HFFc6 (cell line): ENCODE results near the gene IDH1. TPM values are rescaled to one million over a fixed set of nuclear protein-coding genes. Genes with fewer than 3 reads are reported as not detected.
A peak's percentile ranks its signal among the peaks of the same experiment; 100 is the strongest.
"Not testable (repeated sequence)": the region's sequence is repeated elsewhere in the genome, so short reads cannot be mapped to it uniquely, and the experiment has no call there.

Source experiments
- DNase-seq: peaks from one replicate; pipeline ENCODE4 v3.0.0-alpha.2; 2018
- H3K27ac Mint-ChIP-seq: 2 replicates; pipeline ENCODE4 v1.8.0; 2020; ENCODE audit warnings: mild to moderate bottlenecking, mixed read lengths
- H3K27me3 Mint-ChIP-seq: 2 replicates; pipeline ENCODE4 v1.8.0; 2021; ENCODE audit warnings: mild to moderate bottlenecking, moderate library complexity, mixed read lengths; ENCODE audit not compliant: insufficient read depth
- H3K36me3 Mint-ChIP-seq: 2 replicates; pipeline ENCODE4 v1.8.0; 2021; ENCODE audit warnings: low read depth, mixed read lengths
- H3K4me1 Mint-ChIP-seq: 2 replicates; pipeline ENCODE4 v1.8.0; 2020; ENCODE audit warnings: low read depth, mixed read lengths
- H3K4me3 Mint-ChIP-seq: 2 replicates; pipeline ENCODE4 v1.8.0; 2020; ENCODE audit warnings: mild to moderate bottlenecking, moderate library complexity, mixed read lengths
- H3K9me3 Mint-ChIP-seq: 2 replicates; pipeline ENCODE4 v1.8.0; 2020; ENCODE audit warnings: mild to moderate bottlenecking, mixed read lengths
- CTCF ChIP-seq: fragments of 200-600 bp; sonication (generic); IDR thresholded peaks from 2 replicates; pipeline ENCODE4 v1.5.0; 2021; ENCODE audit warnings: antibody characterized with exemption, mild to moderate bottlenecking
- total RNA-seq, 6 experiments: library from RNA; stranded (reverse); fragmentation: NEBNext Ultra II Directional; extraction: Animal tissue kit (Norgen Biotek cat#: 25700); gene quantifications; 2 replicates in 1 of 6; 3 replicates in 5 of 6; pipeline ENCODE4 v1.2.3, GENCODE V29; 2021

IDH1 gene
- total RNA-seq, 6 experiments from 2014 or later, result 42.7 to 61.7 (median 58.4) TPM

- DNase-seq, result peak; percentile 63
- Mint-ChIP-seq H3K27me3 (no peaks in the 10 kb centered on the region), H3K9me3 (peaks cover 11% of the 10 kb centered on the region), H3K27ac (no peak overlapping the region), H3K4me1 (peaks cover 31% of the 10 kb centered on the region), H3K4me3 (no peak overlapping the region), H3K36me3 (peaks cover 72% of the 10 kb centered on the region)
- TF ChIP-seq CTCF, result no peak
Measured at GRCh38 chr2:208279236-208279635, 24.4 kb upstream of the IDH1 start.

- peaks cover 74% of the 10 kb centered on the region for H3K36me3 Mint-ChIP-seq
- H3K4me1 Mint-ChIP-seq, result peaks cover 31% of the 10 kb centered on the region
- TF ChIP-seq CTCF, result no peak
Measured at GRCh38 chr2:208278549-208278948, 23.7 kb upstream of the IDH1 start.

GRCh38 chr2:208274748-208275147 lies 19.9 kb upstream of the IDH1 start:
- H3K27ac Mint-ChIP-seq, result no peak overlapping the region
- peaks cover 11% of the 10 kb centered on the region for H3K4me1 Mint-ChIP-seq
- H3K4me3 Mint-ChIP-seq, result no peak overlapping the region
- no peak for DNase-seq
- H3K36me3 Mint-ChIP-seq, result peaks cover 58% of the 10 kb centered on the region
- TF ChIP-seq CTCF, result no peak
- no peaks in the 10 kb centered on the region for H3K27me3 Mint-ChIP-seq
- H3K9me3 Mint-ChIP-seq, result peaks cover 11% of the 10 kb centered on the region

More at GRCh38 chr2:208278549-208278948, 23.7 kb upstream of the IDH1 start:
- Mint-ChIP-seq H3K27me3 (no peaks in the 10 kb centered on the region), H3K9me3 (peaks cover 11% of the 10 kb centered on the region), H3K27ac (no peak overlapping the region), H3K4me3 (no peak overlapping the region)
- DNase-seq, result no peak

- Mint-ChIP-seq H3K27me3 (peaks cover 2% of the 10 kb centered on the region; the same call in 1 of the 2 replicates), H3K27ac (no peak overlapping the region), H3K4me3 (no peak overlapping the region), H3K4me1 (peaks cover 27% of the 10 kb centered on the region), H3K36me3 (peaks cover 9% of the 10 kb centered on the region), H3K9me3 (no peaks in the 10 kb centered on the region)
- DNase-seq, result no peak
- TF ChIP-seq CTCF, result peak; percentile 59
Measured at GRCh38 chr2:208269091-208269490, 14.2 kb upstream of the IDH1 start.

GRCh38 chr2:208268156-208268952 lies 13.5 kb upstream of the IDH1 start:
- no peak for TF ChIP-seq CTCF
- Mint-ChIP-seq H3K27ac (peak overlapping the region; percentile 70), H3K36me3 (peaks cover 7% of the 10 kb centered on the region), H3K4me1 (peaks cover 27% of the 10 kb centered on the region), H3K4me3 (peak overlapping the region; percentile 98), H3K9me3 (no peaks in the 10 kb centered on the region), H3K27me3 (peaks cover 2% of the 10 kb centered on the region; the same call in 1 of the 2 replicates)
- no peak for DNase-seq

- Mint-ChIP-seq H3K27ac (peak overlapping the region; percentile 70), H3K4me3 (peak overlapping the region; percentile 98), H3K4me1 (peaks cover 27% of the 10 kb centered on the region)
- H3K36me3 Mint-ChIP-seq, H3K9me3 Mint-ChIP-seq, DNase-seq, H3K27me3 Mint-ChIP-seq: not testable (repeated sequence)
Measured at GRCh38 chr2:208267526-208267925, 12.7 kb upstream of the IDH1 start.
